Gastroesophageal sphincter (tissue), 3 donors: Measurements from ENCODE around the gene PNCK.

Experiments used
- POLR2A ChIP-seq, 2 donors: fragments of 450-650 bp; IDR thresholded peaks; one replicate each; pipeline ENCODE4 v1.6.1; 2017; ENCODE audit warnings: antibody characterized with exemption in 2 of 2, mild to moderate bottlenecking in 2 of 2, moderate library complexity in 1 of 2
- POLR2AphosphoS5 ChIP-seq: sonication (generic); formaldehyde crosslinking; IDR thresholded peaks from one replicate; pipeline ENCODE4 v1.6.1; 2017; ENCODE audit warnings: antibody characterized with exemption
- TF ChIP-seq, protein P1 (sequence below), 4 experiments: fragments of 200-600 bp in 2 of 4; fragments of 450-650 bp in 2 of 4; sonication (generic) in 1 of 4; IDR thresholded peaks; one replicate each; pipeline ENCODE4 v1.5.1; 2017 to 2019; ENCODE audit warnings: antibody characterized with exemption in 4 of 4, mild to moderate bottlenecking in 2 of 4, moderate library complexity in 2 of 4

DNA sequence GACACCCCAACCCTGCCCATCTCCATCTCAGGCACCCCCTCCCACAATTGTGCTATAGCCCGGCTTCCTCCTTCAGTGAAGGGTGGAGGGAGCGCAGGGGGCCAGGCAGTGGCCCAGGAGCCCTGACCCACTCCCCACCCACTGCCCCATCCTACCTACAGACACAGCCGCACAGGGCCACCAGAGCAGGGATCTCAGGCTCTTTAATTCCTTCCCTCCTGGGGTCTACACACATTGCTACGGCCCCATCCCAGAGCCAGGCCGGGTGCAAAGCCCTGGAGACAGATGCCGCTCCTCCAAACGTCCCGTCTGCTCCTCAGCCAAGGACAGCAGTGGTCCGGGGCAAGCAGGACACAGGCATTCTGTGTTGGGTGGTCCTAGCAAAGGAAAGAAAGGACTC lies 39.4 kb downstream of the PNCK start:
- TF ChIP-seq, protein P1, sequence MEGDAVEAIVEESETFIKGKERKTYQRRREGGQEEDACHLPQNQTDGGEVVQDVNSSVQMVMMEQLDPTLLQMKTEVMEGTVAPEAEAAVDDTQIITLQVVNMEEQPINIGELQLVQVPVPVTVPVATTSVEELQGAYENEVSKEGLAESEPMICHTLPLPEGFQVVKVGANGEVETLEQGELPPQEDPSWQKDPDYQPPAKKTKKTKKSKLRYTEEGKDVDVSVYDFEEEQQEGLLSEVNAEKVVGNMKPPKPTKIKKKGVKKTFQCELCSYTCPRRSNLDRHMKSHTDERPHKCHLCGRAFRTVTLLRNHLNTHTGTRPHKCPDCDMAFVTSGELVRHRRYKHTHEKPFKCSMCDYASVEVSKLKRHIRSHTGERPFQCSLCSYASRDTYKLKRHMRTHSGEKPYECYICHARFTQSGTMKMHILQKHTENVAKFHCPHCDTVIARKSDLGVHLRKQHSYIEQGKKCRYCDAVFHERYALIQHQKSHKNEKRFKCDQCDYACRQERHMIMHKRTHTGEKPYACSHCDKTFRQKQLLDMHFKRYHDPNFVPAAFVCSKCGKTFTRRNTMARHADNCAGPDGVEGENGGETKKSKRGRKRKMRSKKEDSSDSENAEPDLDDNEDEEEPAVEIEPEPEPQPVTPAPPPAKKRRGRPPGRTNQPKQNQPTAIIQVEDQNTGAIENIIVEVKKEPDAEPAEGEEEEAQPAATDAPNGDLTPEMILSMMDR (IDR thresholded peaks at IDR 0.05) = no peak
- no peak for TF ChIP-seq POLR2AphosphoS5
- TF ChIP-seq POLR2A (IDR thresholded peaks at IDR 0.05) = no peak
